ENCODE results near the gene RUFY4.
"Not testable (repeated sequence)": the region's sequence is repeated elsewhere in the genome, so short reads cannot be mapped to it uniquely, and the experiment has no call there.

The RUFY4 gene

DNA sequence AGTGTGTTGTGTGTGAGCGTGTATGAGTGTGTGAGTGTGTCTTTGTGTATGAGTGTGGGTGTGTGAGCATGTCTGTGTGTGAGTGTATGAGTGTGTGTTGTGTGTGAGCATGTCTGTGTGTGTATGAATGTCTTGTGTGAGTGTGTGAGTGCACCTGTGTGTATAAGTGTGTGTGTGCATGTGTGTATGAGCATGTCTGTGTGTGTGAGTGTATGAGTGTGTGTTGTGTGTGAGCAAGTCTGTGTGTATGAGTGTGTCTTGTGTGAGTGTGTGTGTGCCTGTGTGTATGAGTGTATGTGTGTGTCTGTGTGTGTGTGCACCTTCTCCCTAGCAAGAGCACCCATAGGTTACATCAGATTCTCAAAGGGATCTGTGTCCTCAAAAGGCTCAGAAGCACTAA lies 37.8 kb upstream of the RUFY4 start:
- no peak for DNase-seq

- no peak for DNase-seq
Measured at GRCh38 chr2:218031771-218032257, 37.2 kb upstream of the RUFY4 start.

- DNase-seq: no peak
Measured at GRCh38 chr2:218032336-218033171, 36.5 kb upstream of the RUFY4 start.

- no peak for DNase-seq
Measured at GRCh38 chr2:218033208-218033589, 35.9 kb upstream of the RUFY4 start.

GRCh38 chr2:218033590-218034496 lies 35.2 kb upstream of the RUFY4 start:
- no peak for DNase-seq

DNA sequence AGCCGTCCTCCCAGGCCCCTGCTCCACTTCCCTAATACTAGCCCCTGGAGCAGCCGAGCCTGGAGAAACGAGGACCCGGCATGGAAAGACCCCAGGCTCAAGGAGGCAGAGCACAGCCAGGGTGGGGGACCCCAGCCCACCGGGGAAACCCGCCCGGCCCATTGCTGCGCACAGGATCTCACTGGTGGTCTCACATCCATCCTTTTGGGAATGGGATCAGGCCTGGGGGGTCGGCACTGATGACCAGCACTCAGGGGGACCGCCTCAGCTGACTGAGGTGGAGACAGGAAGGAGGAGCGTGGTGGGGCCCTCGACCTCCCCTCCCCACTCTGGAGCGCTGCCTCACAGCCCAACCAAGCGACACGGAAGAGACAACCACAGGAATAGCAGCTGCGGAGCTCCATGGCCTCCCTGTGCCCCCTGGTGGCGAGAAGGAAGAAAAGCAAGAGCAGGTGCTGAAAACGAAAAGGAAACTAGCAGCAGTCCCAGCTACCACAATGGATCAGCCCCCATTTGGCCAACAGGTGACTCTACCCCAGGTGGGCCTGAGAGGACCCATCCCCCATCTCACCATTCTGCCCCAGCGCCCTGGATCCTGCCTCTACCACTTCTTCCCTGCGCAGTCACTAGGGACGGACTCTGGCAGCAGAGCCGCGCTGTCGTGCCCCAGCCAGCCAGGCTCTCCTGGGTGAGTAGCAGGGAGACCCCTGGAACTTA lies 34.4 kb upstream of the RUFY4 start:
- DNase-seq: peak; percentile 64

- DNase-seq: no peak
Measured at GRCh38 chr2:218035463-218036100, 33.5 kb upstream of the RUFY4 start.

DNA sequence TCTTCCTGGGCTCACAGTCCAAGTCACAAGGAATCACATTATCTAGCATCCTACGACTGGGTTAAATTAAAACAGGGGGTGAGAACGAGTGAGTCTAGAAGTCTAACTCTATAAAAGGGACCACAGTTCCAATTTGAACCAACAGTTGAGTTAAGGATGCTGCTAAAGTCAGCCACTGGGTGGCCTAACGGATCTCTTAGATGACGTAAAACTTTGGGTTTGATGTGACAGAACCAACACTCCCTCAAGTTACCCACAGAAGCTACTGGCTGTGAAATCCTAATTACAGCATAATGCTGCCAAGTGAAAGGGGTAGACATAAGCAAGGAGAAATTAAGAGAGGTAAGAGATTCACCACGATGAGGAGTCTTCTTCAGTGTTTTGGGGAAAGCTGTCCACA lies 32.7 kb upstream of the RUFY4 start:
- no peak for DNase-seq

- DNase-seq: no peak
Measured at GRCh38 chr2:218039171-218039570, 29.9 kb upstream of the RUFY4 start.

DNA sequence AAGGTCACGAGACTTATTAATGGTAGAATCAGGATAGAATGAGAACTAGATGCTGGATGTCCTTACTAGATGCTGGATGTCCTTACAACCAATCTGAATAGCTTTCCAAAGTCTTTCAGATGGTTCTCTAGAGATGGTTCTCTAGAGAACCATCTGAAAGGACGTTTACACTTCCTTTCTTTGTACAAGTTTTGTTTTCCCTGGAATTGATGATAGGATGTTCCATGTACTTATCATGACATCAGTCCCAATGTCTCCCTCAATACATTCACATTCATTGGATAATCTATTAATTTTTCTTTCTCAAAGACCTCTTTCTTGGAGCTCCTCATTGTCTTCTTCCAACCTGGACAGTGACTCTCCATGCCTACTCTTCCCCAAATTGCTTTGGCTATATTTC lies 28.2 kb upstream of the RUFY4 start:
- no peak for DNase-seq

- no peak for DNase-seq
Measured at GRCh38 chr2:218041302-218042168, 27.5 kb upstream of the RUFY4 start.

DNA sequence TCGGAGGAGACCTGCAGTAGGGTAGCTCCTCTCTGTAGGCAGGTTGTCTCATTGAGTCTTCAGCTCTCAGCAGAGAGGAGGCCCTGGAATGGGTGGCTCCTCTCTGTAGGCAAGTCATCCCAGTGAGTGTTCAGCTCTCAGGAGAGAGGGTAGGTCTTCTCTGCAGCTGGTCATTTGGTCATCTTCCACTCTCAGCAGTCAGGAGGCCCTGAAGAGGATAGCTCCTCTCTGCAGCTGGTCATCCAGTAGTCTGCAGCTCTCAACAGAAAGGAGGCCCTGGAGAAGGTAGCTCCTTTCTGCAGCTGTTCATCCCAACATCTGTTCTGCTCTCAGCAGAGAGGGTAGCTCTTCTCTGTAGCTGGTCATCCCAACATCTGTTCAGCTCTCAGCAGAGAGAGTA lies 26.0 kb upstream of the RUFY4 start:
- DNase-seq: no peak

- DNase-seq: no peak
Measured at GRCh38 chr2:218043701-218044109, 25.3 kb upstream of the RUFY4 start.

DNA sequence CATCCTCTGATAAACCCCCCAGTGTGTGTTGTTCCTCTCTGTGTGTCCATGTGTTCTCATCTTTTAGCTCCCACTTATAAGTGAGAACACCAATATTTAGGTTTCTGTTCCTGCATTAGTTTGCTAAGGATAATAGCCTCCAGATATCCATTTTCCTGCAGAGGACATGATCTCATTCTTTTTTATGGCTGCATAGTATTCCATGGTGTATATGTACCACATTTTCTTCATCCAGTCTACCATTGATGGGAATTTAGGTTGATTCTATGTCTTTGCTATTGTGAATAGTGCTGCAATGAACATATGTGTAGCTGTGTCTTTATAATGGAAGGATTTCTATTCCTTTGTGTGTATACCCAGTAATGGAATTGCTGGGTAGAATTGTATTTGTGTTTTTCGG lies 24.5 kb upstream of the RUFY4 start:
- not testable (repeated sequence) for DNase-seq

- no peak for DNase-seq
Measured at GRCh38 chr2:218046238-218046637, 22.8 kb upstream of the RUFY4 start.

DNA sequence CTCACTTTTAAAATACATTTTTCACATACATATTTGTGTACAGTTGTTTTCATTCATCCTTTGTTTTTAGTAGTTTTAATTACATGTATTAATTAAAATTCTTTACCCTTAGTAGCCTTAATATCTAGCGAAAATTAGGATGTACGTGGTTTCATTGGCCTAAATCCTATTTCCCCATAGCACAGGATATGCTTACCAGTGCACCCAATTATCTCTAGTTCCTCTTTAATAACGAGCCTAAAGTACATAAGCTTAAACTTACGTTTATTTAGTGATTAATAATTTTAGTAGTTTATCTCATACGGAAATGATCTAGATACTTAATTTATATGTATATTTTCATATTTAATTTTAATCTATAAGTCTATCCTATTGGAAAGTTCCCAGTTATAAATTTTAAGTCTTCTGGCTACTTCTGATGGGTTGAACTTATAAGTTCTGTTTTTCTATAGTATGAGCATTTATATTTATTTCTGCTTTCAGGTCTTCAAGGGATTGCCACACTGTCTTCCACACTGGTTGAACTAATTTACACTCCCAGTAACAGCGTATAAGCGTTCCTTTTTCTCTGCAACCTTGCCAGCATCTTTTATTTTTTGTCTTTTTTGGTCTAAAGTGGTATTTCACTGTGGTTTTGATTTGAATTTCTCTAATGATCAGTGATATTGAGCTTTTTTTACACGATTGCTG lies 21.4 kb upstream of the RUFY4 start:
- no peak for DNase-seq

DNA sequence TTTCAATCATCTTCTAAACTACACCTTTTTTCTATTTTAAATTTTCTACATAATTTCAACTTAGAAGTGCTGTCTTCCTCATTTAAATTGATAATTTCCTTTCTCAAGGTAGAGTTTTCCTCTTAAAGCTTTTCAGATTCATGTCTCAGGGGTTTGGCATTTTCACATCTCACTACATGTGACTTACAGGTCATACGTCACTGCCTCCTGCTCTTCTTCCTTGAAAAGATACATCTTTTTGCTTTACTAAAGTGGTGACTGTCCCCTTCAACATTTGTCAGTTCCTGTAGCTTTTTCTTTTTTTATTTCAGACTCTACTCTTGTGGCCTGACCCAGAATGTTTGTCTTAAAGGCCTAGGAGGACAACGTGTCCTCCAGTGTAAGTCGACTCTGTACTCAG lies 17.1 kb upstream of the RUFY4 start:
- no peak for DNase-seq

GRCh38 chr2:218059289-218059688 lies 9.8 kb upstream of the RUFY4 start:
- DNase-seq: no peak

DNA sequence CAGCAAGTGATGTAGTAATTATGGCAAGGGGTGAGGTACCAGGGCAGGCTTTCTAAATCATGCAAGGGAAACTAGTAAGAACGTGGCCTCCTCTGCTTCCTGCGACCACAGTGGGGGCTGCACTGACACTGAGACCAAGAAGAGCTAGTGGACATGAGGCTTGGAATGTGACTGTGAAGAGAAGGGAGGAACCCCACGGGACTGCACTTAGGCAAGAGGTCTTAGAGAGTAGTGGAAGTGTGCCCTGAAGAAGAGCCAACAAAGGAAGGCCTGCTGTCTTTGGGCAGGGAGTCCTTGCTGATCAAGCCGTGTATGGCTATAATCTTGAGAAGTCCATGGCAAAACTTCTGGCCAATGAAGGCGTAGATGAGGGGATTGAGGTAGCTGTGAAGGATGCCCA lies 8.9 kb upstream of the RUFY4 start:
- DNase-seq: no peak

GRCh38 chr2:218060950-218061660 lies 7.9 kb upstream of the RUFY4 start:
- no peak for DNase-seq
